ENCODE measurements around the gene ACAA1. TPM values are rescaled to one million over a fixed set of nuclear protein-coding genes. Genes with fewer than 3 reads are reported as not detected.
"Not testable (repeated sequence)": the region's sequence is repeated elsewhere in the genome, so short reads cannot be mapped to it uniquely, and the experiment has no call there.

Gene ACAA1
- total and polyA plus RNA-seq, 2 of the 4 experiments (the other 2 are of a cell fraction) = 30.8 to 62.4 TPM

DNA sequence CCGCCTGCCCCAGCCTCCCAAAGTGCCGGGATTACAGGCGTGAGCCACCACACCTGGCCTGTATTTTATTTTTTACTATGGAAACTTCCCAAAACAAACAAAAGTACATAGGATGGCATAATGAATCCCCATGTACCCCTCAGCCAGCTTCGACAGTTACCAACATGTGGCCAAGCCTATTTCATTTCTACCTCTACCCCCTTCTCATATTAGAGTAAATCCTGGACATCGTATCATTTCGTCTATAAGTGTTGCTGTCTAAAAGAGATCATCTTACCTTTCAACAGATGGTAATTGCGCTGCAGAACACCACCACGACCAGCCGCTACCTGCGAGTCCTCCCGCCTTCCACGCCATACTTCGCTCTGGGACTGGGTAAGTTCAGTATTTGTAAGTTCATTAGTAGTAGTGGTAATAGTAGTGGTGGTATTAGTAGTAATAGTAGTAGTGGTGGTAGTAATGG is 53.0 kb downstream of the ACAA1 start:
- TF ChIP-seq BHLHE40 (IDR thresholded peaks at IDR 0.05; ENCODE audit: low read depth, low read length) (no peak), NFE2L2 (IDR thresholded peaks at IDR 0.05; ENCODE audit: low read depth, low read length) (no peak), CHD1 (IDR thresholded peaks at IDR 0.05; ENCODE audit: low read depth, low read length) (no peak), MXI1 (IDR thresholded peaks at IDR 0.05; ENCODE audit: borderline replicate concordance, low read depth, low read length) (no peak)
- TF ChIP-seq, protein P1, sequence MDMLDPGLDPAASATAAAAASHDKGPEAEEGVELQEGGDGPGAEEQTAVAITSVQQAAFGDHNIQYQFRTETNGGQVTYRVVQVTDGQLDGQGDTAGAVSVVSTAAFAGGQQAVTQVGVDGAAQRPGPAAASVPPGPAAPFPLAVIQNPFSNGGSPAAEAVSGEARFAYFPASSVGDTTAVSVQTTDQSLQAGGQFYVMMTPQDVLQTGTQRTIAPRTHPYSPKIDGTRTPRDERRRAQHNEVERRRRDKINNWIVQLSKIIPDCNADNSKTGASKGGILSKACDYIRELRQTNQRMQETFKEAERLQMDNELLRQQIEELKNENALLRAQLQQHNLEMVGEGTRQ (IDR thresholded peaks at IDR 0.05; ENCODE audit: low read depth, low read length) = no peak
- no peak overlapping the region for H2AK5ac ChIP-seq (ENCODE audit: low read depth, low read length)
- ChIA-PET POLR2A (ENCODE audit: unreplicated experiment) (no interaction called here), CTCF (no interaction called here)
- H3K9me3 ChIP-seq (ENCODE audit: control insufficient read depth, insufficient read depth, low read length) = peaks cover 2% of the 10 kb centered on the region; the same call in 1 of the 2 replicates
- no peak for DNase-seq
- in situ Hi-C loops (cut with MboI; ENCODE audit: low sequenced_read_pairs) (no loop called here), intact Hi-C loops (cut with micrococcal nuclease) (no loop called here), dilution Hi-C loops (cut with HindIII; ENCODE audit: low sequenced_read_pairs, unreplicated experiment) (no loop called here)
- H3K36me3 ChIP-seq (ENCODE audit: control insufficient read depth, insufficient read depth, low read length) = no peaks in the 10 kb centered on the region
- H4K5ac ChIP-seq (ENCODE audit: low read depth, low read length) = no peak overlapping the region
- no peak overlapping the region for H2AK9ac ChIP-seq (replicated peaks; ENCODE audit: low read depth, low read length, poor library complexity)
- H3K23ac ChIP-seq (ENCODE audit: low read depth, low read length) = no peak overlapping the region
- H3K56ac ChIP-seq (ENCODE audit: extremely low read depth, insufficient read depth, low read length) = no peak overlapping the region
- no peak overlapping the region for H3K27ac ChIP-seq (ENCODE audit: insufficient read depth, low read length)
- no peak overlapping the region for H4K91ac ChIP-seq (ENCODE audit: insufficient read depth, low read depth, low read length)
- no peak overlapping the region for H3K4me2 ChIP-seq (ENCODE audit: low read depth, low read length)
- H2BK15ac ChIP-seq (ENCODE audit: low read depth, low read length) = no peak overlapping the region
- H3K27me3 ChIP-seq (ENCODE audit: control insufficient read depth, insufficient read depth, low read length) = peaks cover 2% of the 10 kb centered on the region; the same call in 1 of the 2 replicates
- no peak overlapping the region for H4K8ac ChIP-seq (ENCODE audit: low read depth in 2 of 2, low read length in 2 of 2)
- no peak overlapping the region for H3K9ac ChIP-seq (ENCODE audit: low read depth, low read length)
- no peaks in the 10 kb centered on the region for H3K9me1 ChIP-seq (ENCODE audit: insufficient read depth, low read length)
- no peaks in the 10 kb centered on the region for H3K79me1 ChIP-seq (ENCODE audit: low read depth in 1 of 2, low read length in 2 of 2)
- no peak overlapping the region for H2BK120ac ChIP-seq (ENCODE audit: low read depth, low read length)
- no peak for ATAC-seq (ENCODE audit: low read depth)
- H3K14ac ChIP-seq (replicated peaks; ENCODE audit: low read depth, low read length) = no peak overlapping the region
- H3K4me1 ChIP-seq (ENCODE audit: control insufficient read depth, insufficient read depth, low read length) = no peaks in the 10 kb centered on the region
- no peaks in the 10 kb centered on the region for H4K20me1 ChIP-seq (ENCODE audit: insufficient read depth, low read length)
- 97% methylated on average over 6 of the region's 13 CpGs; no CpG with 5 or more reads in 1 of the 2 experiments for WGBS, 2 experiments (ENCODE audit: extremely low coverage in 2 of 2, insufficient read length in 1 of 2)
- no peak overlapping the region for H2BK20ac ChIP-seq (ENCODE audit: low read depth, low read length)
- H2AFZ ChIP-seq (replicated peaks; ENCODE audit: low read length, poor library complexity) = no peak overlapping the region
- no peak overlapping the region for H3K4ac ChIP-seq (ENCODE audit: low read depth, low read length)
- H2BK5ac ChIP-seq (ENCODE audit: low read depth, low read length, poor library complexity, severe bottlenecking) = no peak overlapping the region
- no peak overlapping the region for H3K4me3 ChIP-seq (ENCODE audit: insufficient read depth, low read depth, low read length)
- no peak overlapping the region for H3K18ac ChIP-seq (ENCODE audit: low read depth, low read length)
- no TSS peak for BruUV-seq (replicated peaks)

DNA sequence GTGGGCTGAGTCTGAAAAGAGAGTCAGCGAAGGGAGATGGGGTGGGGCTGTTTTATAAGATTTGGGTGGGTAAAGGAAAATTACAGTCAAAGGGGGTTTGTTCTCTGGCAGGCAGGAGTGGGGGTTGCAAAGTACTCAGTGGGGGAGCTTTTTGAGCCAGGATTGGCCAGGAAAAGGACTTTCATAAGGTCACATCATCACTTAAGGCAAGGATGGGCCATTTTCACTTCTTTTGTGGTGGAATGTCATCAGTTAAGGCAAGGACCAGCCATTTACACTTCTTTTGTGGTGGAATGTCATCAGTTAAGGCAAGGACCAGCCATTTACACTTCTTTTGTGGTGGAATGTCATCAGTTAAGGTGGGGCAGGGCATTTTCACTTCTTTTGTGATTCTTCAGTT is 53.7 kb downstream of the ACAA1 start:
- H3K4me1 ChIP-seq (ENCODE audit: control insufficient read depth, insufficient read depth, low read length); H3K14ac ChIP-seq (replicated peaks; ENCODE audit: low read depth, low read length); H3K79me1 ChIP-seq (ENCODE audit: low read depth in 1 of 2, low read length in 2 of 2); H3K18ac ChIP-seq (ENCODE audit: low read depth, low read length); in situ Hi-C loops (cut with MboI; ENCODE audit: low sequenced_read_pairs); dilution Hi-C loops (cut with HindIII; ENCODE audit: low sequenced_read_pairs, unreplicated experiment); H4K5ac ChIP-seq (ENCODE audit: low read depth, low read length); H2BK20ac ChIP-seq (ENCODE audit: low read depth, low read length); H2BK5ac ChIP-seq (ENCODE audit: low read depth, low read length, poor library complexity, severe bottlenecking); BruUV-seq (replicated peaks); H3K23ac ChIP-seq (ENCODE audit: low read depth, low read length); H3K27ac ChIP-seq (ENCODE audit: insufficient read depth, low read length); H2BK120ac ChIP-seq (ENCODE audit: low read depth, low read length); H4K20me1 ChIP-seq (ENCODE audit: insufficient read depth, low read length); H3K36me3 ChIP-seq (ENCODE audit: control insufficient read depth, insufficient read depth, low read length); DNase-seq; POLR2A ChIA-PET (ENCODE audit: unreplicated experiment); H2AFZ ChIP-seq (replicated peaks; ENCODE audit: low read length, poor library complexity); H3K9me3 ChIP-seq (ENCODE audit: control insufficient read depth, insufficient read depth, low read length); H3K27me3 ChIP-seq (ENCODE audit: control insufficient read depth, insufficient read depth, low read length); H2BK15ac ChIP-seq (ENCODE audit: low read depth, low read length); H3K4me2 ChIP-seq (ENCODE audit: low read depth, low read length); H3K9me1 ChIP-seq (ENCODE audit: insufficient read depth, low read length); H2AK9ac ChIP-seq (replicated peaks; ENCODE audit: low read depth, low read length, poor library complexity); ATAC-seq (ENCODE audit: low read depth); H3K56ac ChIP-seq (ENCODE audit: extremely low read depth, insufficient read depth, low read length); CTCF ChIA-PET; H3K4ac ChIP-seq (ENCODE audit: low read depth, low read length); H3K9ac ChIP-seq (ENCODE audit: low read depth, low read length); H4K8ac ChIP-seq (ENCODE audit: low read depth in 2 of 2, low read length in 2 of 2); H2AK5ac ChIP-seq (ENCODE audit: low read depth, low read length); intact Hi-C loops (cut with micrococcal nuclease); H3K4me3 ChIP-seq (ENCODE audit: insufficient read depth, low read depth, low read length); H4K91ac ChIP-seq (ENCODE audit: insufficient read depth, low read depth, low read length): not testable (repeated sequence)
- no CpG with 5 or more reads among the region's 1 CpG for whole genome bisulfite sequencing, 2 experiments (ENCODE audit: extremely low coverage in 2 of 2, insufficient read length in 1 of 2)
